NCI-H1092 (cell line): Measurements from ENCODE around the gene LAMB4.

Source experiments
- DNase-seq: peaks from one replicate; lab custom pipeline; 2025; lab: John Stamatoyannopoulos, UW

The LAMB4 gene, protein sequence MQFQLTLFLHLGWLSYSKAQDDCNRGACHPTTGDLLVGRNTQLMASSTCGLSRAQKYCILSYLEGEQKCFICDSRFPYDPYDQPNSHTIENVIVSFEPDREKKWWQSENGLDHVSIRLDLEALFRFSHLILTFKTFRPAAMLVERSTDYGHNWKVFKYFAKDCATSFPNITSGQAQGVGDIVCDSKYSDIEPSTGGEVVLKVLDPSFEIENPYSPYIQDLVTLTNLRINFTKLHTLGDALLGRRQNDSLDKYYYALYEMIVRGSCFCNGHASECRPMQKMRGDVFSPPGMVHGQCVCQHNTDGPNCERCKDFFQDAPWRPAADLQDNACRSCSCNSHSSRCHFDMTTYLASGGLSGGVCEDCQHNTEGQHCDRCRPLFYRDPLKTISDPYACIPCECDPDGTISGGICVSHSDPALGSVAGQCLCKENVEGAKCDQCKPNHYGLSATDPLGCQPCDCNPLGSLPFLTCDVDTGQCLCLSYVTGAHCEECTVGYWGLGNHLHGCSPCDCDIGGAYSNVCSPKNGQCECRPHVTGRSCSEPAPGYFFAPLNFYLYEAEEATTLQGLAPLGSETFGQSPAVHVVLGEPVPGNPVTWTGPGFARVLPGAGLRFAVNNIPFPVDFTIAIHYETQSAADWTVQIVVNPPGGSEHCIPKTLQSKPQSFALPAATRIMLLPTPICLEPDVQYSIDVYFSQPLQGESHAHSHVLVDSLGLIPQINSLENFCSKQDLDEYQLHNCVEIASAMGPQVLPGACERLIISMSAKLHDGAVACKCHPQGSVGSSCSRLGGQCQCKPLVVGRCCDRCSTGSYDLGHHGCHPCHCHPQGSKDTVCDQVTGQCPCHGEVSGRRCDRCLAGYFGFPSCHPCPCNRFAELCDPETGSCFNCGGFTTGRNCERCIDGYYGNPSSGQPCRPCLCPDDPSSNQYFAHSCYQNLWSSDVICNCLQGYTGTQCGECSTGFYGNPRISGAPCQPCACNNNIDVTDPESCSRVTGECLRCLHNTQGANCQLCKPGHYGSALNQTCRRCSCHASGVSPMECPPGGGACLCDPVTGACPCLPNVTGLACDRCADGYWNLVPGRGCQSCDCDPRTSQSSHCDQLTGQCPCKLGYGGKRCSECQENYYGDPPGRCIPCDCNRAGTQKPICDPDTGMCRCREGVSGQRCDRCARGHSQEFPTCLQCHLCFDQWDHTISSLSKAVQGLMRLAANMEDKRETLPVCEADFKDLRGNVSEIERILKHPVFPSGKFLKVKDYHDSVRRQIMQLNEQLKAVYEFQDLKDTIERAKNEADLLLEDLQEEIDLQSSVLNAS (N-terminal part only)

DNA sequence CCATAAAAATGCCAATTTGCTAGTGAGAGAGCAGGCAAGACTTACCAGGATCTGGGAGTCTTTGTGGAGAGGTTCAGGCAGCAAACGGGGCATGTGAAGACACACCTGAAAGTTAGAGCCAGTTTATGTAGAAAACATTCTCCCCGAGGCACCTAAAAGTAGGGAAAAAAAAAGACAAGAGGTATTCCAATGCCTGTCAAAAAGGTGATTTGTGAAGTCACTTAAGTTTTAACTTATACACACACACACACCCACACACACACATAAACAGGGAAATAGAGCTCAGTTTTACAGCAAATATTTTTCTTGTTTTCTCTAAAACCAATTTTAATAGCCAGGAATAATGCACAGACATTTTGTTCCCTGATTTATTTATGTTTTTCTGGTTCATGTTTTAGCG lies at the start of gene LAMB4:
Gene LAMB4 (minus strand): TSS at position 101 of the 400 bp plus-strand sequence. CDS start 7,197 bp downstream, outside the sequence.
- no peak for DNase-seq

DNA sequence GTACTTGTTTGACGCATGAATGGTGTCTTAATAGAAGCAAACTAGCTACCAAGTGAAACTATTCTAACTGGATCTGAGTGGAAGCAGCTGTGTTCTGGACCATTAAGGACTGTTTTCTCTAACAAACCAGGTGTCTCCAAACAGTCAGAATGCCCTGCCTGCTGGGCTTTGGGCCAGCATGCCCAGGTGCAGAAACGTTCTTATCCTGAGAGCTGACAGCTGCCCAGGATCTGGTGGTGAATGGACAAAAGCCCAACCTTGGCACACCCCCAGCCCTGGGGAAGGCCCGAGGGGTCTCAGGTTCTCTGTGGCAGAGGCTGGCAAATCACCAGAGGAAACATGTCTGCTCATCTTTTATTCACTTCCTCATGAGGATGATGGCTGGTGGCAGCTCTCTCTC lies 48.2 kb upstream of the LAMB4 start:
- peak; percentile 99 for DNase-seq

DNA sequence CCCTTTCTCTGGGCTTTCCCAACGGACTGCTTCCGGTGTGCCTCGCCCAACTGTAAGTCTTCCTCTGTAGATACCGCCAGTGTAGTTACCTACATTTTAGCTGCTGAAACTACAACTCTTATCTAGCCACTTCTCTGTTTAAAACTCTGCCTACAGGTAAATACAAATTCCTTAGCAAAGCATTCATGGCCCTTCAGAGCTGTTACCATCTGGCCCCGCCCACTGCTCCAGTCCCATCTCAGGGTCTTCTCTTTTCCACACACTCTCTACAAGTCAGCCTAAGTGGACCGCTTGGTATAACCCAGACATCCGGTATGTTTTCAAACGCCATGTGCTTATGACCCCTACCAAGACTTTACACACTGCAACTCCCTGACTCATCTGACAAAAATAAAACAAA lies 41.0 kb upstream of the LAMB4 start:
- DNase-seq = no peak

DNA sequence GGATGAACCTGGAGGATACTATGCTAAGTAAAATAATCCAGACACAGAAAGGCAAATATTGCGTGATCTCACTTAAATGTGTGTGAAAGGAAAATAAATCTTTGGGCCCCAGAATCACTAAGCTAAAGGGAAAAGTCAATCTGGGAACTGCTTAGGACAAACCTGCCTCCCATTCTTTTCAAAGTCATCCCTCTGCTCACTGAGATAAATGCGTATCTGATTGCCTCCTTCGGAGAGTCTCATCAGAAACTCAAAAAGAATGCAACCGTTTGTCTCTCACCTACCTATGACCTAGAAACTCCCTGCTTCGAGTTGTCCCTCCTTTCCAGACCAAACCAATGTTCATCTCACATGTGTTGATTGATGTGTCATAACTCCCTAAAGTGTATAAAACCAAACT lies 40.1 kb upstream of the LAMB4 start:
- DNase-seq = no peak

DNA sequence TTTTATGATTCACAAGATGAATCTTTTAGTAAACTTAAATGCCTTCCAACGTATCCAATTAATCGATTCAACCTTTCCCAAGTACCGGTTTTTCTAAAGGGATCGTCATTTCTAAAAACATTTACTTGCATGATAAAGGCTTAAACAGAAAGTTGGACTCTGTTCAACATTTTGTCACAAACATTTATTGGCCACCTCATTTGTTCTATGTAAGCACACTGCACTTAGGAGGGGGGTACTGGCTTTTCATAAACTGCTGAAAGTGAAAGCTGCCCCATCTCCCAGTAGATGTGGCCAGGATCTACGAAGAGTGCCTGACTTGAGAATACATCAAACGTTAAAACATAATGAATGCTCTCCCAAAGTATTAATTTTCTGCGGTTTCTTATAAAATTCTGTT lies 37.3 kb upstream of the LAMB4 start:
- DNase-seq = no peak

DNA sequence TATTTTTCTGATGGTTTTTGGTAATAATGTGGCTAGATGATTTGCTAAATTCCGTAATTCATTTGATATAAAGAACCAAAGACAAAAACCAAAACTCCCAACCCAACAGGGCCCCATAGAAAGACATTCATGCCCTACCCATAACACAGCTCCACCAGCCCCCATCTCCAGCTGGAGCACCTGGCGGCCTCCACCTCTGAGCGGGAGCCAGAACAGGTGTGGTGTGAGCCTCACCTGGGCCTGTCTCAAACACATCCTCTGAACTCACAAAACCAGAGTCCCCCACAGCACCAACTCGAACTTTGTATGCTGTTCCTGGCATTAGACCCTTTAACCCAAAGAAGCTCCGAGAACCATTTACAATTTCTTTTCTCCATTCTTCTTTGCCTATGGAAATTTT lies 36.5 kb upstream of the LAMB4 start:
- no peak for DNase-seq

DNA sequence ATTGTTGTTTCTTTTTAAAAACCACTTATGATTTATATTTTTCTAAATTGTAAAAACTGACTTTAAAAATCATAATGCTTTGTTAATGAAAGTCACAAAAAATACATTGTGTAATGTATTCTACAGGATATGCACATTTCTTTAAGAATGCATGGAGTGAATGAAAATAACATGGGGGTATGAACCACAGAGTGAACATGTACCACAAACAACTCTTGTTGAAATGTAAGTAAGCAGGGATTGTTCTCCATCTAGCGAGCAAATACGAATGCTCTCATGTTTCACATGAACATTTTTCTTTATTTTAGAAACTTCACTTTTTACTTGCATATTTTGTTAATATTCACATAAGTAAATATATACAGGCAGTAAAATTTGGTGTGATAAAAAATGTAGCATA lies 35.6 kb upstream of the LAMB4 start:
- DNase-seq = no peak

DNA sequence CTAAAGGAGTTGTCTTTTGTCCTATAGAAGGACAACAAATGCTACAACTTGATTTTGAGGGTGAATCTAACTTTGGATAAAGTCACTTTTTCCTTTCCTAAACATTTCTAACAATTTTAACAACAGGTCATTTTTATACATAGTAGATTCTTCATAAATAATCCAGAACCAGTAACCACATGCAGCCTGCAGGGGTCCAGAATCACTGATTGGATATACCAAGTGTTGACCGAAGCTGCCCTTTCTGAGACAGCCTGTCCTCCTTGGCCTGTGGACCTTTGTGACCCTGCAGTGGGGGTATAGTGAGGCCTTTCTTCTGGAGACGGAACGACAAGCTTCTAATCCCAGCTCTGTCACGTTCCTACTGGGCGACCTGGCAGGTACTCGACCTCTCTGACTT lies 34.8 kb upstream of the LAMB4 start:
- DNase-seq = no peak

DNA sequence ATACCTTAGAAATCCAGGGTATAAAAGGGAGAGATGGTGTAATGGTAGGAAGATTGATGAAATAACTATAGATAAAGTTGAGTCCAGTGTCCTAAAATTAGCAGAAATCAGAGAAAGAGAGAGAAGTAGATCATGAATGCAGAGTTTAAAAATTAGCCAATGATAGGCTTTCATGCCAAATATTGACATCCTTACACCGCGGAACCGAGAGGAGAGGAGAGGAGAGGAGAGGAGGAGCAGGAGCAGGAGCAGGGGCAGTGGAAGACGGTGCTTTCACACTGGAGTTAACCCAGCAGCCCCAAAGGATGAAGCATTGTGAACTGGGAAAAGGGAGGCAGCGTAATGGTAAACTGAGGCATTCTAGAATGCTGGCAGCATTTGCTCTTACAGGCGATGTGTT lies 34.2 kb upstream of the LAMB4 start:
- DNase-seq = no peak

DNA sequence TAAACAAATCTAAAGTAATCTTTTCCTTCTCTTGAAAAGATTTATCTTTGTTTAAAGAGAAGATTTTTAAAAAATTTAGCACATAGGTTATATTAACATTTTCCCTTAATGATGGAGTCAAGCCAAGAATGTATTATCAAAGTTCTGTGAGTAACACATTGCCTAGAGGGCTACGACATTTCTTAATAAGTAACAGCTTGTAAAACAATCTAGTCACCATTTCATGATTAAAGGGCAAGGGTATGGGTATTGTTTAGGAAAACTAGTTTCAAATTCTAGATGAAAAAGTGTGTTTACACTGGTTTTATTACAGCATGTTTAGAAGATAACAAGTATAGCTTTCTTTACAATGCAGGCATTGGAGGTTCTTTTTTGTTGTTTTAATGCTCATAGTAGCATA lies 28.6 kb upstream of the LAMB4 start:
- no peak for DNase-seq

DNA sequence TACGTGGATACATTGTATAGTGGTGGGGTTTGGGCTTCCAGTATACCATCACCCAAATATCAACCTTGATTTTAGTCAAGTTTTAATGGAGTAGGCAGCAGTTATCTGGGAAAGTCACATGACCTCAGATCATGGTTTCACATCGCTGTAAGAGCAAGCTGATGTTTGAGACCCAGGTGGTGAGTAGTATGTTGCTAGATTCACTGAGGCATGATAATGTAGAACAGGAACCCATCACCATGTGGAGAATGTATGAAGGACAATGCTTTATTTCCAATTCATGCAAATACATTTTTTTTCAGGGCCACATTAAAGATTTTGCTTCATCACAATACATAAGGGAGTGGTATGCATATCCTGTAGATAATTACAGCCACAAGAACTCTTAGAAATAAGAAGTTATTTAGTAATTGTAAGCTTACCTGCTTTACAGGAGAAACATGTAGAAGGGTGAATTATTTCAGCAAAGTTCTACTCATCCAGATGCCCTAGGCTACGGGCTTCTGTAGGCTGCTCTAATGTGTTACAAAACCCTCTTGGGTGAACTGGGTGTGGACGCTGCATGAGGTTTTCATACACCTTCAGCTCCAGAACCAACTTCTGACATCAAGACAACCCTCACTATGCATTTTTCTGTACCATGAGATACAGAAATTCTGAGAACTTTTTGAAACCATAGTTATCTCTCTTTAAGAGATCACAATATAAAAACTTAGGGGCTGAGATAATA lies 27.6 kb upstream of the LAMB4 start:
- DNase-seq = no peak

DNA sequence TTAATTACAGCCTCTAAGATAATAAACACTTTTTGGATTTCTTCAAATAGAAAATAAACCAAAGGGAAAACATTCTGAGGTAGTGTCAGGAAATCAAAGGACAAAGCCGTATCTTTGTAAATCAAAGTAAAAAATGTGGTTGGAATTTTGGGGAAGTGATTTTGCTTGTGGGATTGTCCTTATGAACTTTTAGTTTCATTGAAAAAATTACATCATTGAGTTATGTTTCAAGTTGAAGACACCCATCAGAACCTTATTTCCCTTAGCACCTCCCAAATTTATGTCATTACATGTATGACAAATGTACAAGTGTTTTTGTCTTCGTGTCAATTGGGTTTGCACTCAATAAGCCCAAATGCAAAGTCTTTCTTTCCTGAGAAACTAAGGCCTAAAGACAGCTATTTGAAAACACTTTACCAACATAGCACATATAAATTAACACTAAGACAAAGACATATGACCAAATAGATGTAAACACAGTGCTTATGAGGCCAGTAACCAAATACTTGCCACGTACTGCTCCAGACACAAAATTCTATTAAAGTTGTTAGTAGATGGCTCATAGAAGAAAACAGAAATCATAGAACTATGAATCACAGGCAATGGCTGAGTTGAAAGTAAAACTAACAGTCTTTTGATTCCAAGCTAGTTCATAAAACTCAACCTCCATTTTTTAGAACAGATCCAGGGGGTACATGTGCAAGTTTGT lies 26.9 kb upstream of the LAMB4 start:
- DNase-seq = no peak

DNA sequence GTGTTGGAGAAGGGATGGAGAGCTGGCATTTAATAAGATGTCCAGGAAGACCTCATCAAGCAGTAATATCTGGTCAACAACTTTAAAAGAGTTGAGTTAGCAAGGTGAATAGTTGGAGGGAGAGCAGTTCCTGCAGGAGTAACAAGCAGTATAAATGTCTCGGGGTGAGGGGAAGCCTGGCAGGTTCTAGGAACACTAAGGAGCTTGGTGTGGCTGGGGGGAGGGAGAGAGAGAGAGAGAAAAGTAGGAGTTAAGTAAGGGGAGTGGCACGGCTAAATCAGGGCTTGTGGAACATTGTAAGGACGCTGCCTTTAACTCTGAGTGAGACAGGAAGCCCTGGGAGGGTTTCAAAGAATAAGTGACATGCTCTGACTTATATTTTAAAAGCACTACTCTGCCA lies 22.0 kb upstream of the LAMB4 start:
- no peak for DNase-seq

DNA sequence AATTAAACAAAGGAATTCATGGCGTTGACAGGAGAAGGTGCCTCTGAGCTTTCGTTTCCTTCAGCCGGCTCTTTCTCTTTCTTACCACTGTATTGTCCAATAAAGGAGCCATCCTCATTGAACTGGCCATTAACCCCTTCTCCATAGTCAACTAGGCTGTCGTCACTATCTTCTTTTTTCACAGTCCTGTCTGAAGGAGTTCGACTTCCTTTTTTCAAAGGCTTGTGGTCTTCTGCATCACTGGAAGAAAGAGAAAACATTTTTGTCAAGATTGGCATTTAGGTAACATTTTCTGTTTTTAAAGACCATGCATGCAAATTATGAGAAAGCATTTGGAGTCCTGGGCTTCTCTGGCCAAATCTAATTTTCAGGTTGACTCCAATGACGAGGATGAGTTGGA lies 19.7 kb upstream of the LAMB4 start:
- no peak for DNase-seq

DNA sequence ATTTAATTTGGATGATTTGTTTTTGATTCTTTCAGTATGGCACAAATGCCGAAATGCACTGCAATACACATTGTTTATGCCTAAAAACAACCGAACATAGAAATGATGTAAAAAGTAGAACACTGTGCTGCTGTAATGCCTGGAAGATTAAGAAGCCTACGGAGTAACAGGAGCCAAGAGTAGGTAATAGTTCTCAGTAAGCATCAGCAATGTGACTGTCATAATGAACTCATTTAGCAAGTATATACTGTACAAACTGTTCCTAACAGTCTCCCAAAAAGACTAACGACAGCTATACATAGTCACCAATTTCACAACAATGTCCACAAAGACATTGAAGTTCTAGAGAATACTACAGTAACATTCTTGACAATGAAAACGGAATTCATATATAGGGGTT lies 19.0 kb upstream of the LAMB4 start:
- no peak for DNase-seq

DNA sequence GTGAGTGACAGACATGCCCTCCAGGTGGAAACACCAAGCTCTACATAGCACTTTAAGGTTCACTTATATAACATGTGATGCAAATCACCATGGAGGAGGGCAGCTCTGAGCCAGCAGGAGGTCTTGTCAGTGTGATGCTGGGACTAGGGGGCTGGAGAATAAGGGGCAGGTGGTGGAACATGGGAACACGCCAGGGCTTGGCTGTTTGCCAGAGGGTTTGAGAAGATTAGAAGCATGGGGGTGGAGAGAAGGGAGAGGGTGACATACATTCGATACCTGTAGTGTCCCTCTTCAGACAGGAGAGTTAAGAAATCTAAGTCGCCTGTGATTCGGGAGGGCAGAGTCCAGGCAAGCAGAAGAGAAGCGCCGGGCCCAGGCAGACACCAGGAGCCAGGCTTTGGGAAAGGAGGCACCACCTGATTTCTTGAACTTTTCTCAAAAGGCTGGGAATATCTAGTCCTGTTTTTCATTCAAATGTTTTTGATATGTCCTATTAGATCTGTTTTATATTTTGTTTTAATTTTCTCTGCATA lies 16.9 kb upstream of the LAMB4 start:
- DNase-seq = peak; percentile 82

DNA sequence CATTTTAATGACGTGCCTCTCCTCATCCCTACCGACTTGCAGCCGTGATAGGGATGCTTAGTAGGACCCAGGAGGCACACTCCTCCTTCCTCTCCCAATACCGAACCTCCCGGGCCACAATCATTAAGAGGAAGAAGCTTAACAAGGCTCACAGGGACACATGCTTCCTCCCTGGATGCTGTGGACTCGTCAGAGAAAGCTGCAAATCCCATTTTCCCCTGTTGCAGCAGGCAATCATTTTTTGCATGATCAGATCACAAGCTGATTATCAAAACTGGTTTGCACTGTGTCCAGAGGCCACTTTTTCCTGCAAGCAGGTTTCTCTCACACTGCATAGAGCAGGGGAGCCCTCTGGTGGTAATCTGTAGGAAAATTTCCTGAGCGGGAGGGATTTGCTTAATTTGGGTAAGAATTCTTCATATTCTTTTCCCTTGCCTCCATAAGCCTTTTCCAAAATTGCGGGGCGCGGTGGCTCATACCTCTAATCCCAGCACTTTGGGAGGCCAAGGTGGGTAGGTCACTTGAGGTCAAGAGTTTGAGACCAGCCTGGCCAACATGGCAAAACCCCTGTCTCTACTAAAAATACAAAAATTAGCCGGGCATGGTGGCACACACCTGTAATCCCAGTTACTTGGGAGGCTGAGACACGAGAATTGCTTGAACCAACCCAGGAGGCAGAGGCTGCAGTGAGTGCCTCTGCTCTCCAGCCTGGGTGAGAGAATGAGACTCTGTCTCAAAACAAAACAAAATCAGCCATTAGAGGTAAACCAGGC lies 16.1 kb upstream of the LAMB4 start:
- DNase-seq = peak; percentile 70

DNA sequence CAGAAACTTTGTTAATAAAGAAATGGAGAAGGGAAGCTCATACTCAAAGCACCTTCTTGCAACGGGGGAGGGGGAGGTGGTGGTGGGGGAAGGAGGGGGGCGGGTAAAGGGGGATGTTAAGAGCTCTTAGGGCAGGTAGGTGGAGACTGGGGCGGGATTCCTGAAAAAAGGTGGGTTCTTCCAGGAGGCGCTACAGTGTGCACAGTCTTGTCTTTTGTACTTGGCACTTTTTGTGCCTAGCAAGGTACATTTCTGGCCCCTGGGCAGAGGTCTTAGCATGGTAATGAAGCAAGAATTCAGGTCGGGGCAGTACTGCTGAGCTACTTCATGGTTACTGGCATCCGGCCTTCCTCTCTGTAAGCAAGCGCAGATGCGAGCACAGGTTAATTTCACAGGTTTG lies 15.2 kb upstream of the LAMB4 start:
- DNase-seq = no peak

DNA sequence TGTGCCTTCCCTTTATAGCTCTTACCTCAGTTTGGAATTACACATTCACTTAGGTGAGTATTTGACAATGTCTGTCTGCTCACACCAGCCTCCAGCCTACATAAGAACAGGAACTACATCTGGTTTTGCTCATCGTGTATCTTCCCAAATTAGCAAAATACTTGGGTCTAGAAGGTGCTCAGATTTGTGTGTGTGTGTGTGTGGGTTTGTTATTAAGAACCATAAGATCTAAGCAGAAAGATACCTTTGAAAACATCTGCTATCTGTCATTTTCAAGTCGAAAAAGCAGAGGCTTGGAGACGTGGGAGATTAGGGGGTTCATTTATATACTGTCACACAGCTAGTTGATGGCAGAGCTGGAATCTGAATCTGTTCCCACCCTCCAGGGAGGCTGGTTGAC lies 14.8 kb upstream of the LAMB4 start:
- no peak for DNase-seq
